ENCODE measurements around the gene RNF26. TPM values are rescaled to one million over a fixed set of nuclear protein-coding genes. Genes with fewer than 3 reads are reported as not detected.

Gene RNF26
- total and polyA plus RNA-seq, 12 donors: 5.2 to 28.0 (median 12.7) TPM

- DNase-seq: no peak
- TF ChIP-seq POLR2A (IDR thresholded peaks at IDR 0.05): no peak
- TF ChIP-seq, protein P1, sequence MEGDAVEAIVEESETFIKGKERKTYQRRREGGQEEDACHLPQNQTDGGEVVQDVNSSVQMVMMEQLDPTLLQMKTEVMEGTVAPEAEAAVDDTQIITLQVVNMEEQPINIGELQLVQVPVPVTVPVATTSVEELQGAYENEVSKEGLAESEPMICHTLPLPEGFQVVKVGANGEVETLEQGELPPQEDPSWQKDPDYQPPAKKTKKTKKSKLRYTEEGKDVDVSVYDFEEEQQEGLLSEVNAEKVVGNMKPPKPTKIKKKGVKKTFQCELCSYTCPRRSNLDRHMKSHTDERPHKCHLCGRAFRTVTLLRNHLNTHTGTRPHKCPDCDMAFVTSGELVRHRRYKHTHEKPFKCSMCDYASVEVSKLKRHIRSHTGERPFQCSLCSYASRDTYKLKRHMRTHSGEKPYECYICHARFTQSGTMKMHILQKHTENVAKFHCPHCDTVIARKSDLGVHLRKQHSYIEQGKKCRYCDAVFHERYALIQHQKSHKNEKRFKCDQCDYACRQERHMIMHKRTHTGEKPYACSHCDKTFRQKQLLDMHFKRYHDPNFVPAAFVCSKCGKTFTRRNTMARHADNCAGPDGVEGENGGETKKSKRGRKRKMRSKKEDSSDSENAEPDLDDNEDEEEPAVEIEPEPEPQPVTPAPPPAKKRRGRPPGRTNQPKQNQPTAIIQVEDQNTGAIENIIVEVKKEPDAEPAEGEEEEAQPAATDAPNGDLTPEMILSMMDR (IDR thresholded peaks at IDR 0.05): no peak
- no peak overlapping the region for H3K27ac ChIP-seq
- WGBS, 4 donors: 84 to 93% (median 90%) methylated on average over 2 of the region's 2 CpGs
- H3K9me3 ChIP-seq (replicated peaks in 1 of 3): no peaks in the 10 kb centered on the region
- intact Hi-C loops (cut with DNase I): no loop called here
- no peaks in the 10 kb centered on the region for H3K4me1 ChIP-seq (replicated peaks in 1 of 2)
- peaks cover 0 to 58% of the 10 kb centered on the region in 2 donors for H3K36me3 ChIP-seq (replicated peaks in 1 of 2)
- H3K27me3 ChIP-seq: no peaks in the 10 kb centered on the region
- no peak overlapping the region for H3K4me3 ChIP-seq
Observed at GRCh38 chr11:119298726-119299125, 35.6 kb upstream of the RNF26 start.

GRCh38 chr11:119299416-119299815 lies 34.9 kb upstream of the RNF26 start:
- WGBS, 4 donors: 95 to 97% (median 96%) methylated on average over 9 of the region's 9 CpGs
- no peaks in the 10 kb centered on the region for H3K9me3 ChIP-seq (replicated peaks in 1 of 3)
- no peak overlapping the region for H3K4me3 ChIP-seq
- no peaks in the 10 kb centered on the region for H3K4me1 ChIP-seq (replicated peaks in 1 of 2)
- H3K36me3 ChIP-seq (replicated peaks in 1 of 2): peaks cover 0 to 58% of the 10 kb centered on the region in 2 donors
- intact Hi-C loops (cut with DNase I): no loop called here
- no peaks in the 10 kb centered on the region for H3K27me3 ChIP-seq
- H3K27ac ChIP-seq: no peak overlapping the region
- no peak for TF ChIP-seq POLR2A (IDR thresholded peaks at IDR 0.05)
- TF ChIP-seq, protein P1 (IDR thresholded peaks at IDR 0.05): no peak
- DNase-seq: no peak

GRCh38 chr11:119300198-119300964 lies 33.9 kb upstream of the RNF26 start:
- TF ChIP-seq POLR2A (IDR thresholded peaks at IDR 0.05): no peak
- TF ChIP-seq, protein P1 (IDR thresholded peaks at IDR 0.05): no peak
- H3K27me3 ChIP-seq: no peaks in the 10 kb centered on the region
- no peak for DNase-seq
- H3K4me3 ChIP-seq: no peak overlapping the region
- no peak overlapping the region for H3K27ac ChIP-seq
- WGBS, 4 donors: 74 to 90% (median 81%) methylated on average over 3 of the region's 3 CpGs
- intact Hi-C loops (cut with DNase I): no loop called here
- H3K9me3 ChIP-seq (replicated peaks in 1 of 3): no peaks in the 10 kb centered on the region
- H3K4me1 ChIP-seq (replicated peaks in 1 of 2): no peaks in the 10 kb centered on the region
- H3K36me3 ChIP-seq (replicated peaks in 1 of 2): peaks cover 0 to 58% of the 10 kb centered on the region in 2 donors

- Histone ChIP-seq H3K4me1 (replicated peaks in 1 of 2) (peaks cover 10 to 11% of the 10 kb centered on the region in 2 donors), H3K36me3 (replicated peaks in 1 of 2) (peaks cover 0 to 43% of the 10 kb centered on the region in 2 donors), H3K27ac (no peak overlapping the region), H3K4me3 (no peak overlapping the region), H3K9me3 (replicated peaks in 1 of 3) (no peaks in the 10 kb centered on the region), H3K27me3 (no peaks in the 10 kb centered on the region)
- TF ChIP-seq, protein P1 (IDR thresholded peaks at IDR 0.05): no peak
- TF ChIP-seq POLR2A (IDR thresholded peaks at IDR 0.05): no peak
- 90 to 96% (median 94%) methylated on average over 5 of the region's 5 CpGs for WGBS, 4 donors
- no peak for DNase-seq
- intact Hi-C loops (cut with DNase I): no loop called here
Observed at GRCh38 chr11:119303227-119303718, 31.1 kb upstream of the RNF26 start.
